Mesothelial cell of epicardium (in vitro differentiated cells): ENCODE measurements around the gene PCCA. TPM values are rescaled to one million over a fixed set of nuclear protein-coding genes. Genes with fewer than 3 reads are reported as not detected.

Experiments used
- DNase-seq, 2 experiments: peaks; one replicate each; pipeline ENCODE4 v3.0.0; 2021; ENCODE audit warnings: low spot score in 2 of 2; ENCODE audit not compliant: unreplicated experiment in 2 of 2
- H3K27ac Mint-ChIP-seq: 2 replicates; pipeline ENCODE4 v1.8.0; 2021; ENCODE audit warnings: mixed read lengths
- H3K27me3 Mint-ChIP-seq: 2 replicates; pipeline ENCODE4 v1.8.0; 2021; ENCODE audit warnings: low read depth, mixed read lengths
- H3K36me3 Mint-ChIP-seq: 2 replicates; pipeline ENCODE4 v1.8.0; 2021; ENCODE audit warnings: mixed read lengths
- H3K4me1 Mint-ChIP-seq: 2 replicates; pipeline ENCODE4 v1.8.0; 2021; ENCODE audit warnings: mixed read lengths
- H3K4me3 Mint-ChIP-seq: 2 replicates; pipeline ENCODE4 v1.8.0; 2021; ENCODE audit warnings: mild to moderate bottlenecking, moderate library complexity, mixed read lengths
- H3K9me3 Mint-ChIP-seq: 2 replicates; pipeline ENCODE4 v1.8.0; 2021; ENCODE audit warnings: mixed read lengths
- total RNA-seq: library from RNA; stranded (reverse); gene quantifications from 3 replicates; pipeline ENCODE4 v1.2.1, GENCODE V29; 2021
- TF ChIP-seq, protein P1 (sequence below): fragments of 200-600 bp; sonication (generic); IDR thresholded peaks from one replicate; pipeline ENCODE4 v1.5.0; 2021; ENCODE audit warnings: antibody characterized with exemption; ENCODE audit not compliant: unreplicated experiment

PCCA gene
- total RNA-seq, 1 donor from 2014 or later: 41.6 TPM

GRCh38 chr13:100197591-100198365 lies 108.9 kb downstream of the PCCA start:
- Mint-ChIP-seq H3K27me3 (no peaks in the 10 kb centered on the region), H3K36me3 (peaks cover 13% of the 10 kb centered on the region), H3K9me3 (peaks cover 9% of the 10 kb centered on the region), H3K4me1 (no peaks in the 10 kb centered on the region), H3K27ac (no peak overlapping the region), H3K4me3 (no peak overlapping the region)
- no peak for DNase-seq
- TF ChIP-seq, protein P1, sequence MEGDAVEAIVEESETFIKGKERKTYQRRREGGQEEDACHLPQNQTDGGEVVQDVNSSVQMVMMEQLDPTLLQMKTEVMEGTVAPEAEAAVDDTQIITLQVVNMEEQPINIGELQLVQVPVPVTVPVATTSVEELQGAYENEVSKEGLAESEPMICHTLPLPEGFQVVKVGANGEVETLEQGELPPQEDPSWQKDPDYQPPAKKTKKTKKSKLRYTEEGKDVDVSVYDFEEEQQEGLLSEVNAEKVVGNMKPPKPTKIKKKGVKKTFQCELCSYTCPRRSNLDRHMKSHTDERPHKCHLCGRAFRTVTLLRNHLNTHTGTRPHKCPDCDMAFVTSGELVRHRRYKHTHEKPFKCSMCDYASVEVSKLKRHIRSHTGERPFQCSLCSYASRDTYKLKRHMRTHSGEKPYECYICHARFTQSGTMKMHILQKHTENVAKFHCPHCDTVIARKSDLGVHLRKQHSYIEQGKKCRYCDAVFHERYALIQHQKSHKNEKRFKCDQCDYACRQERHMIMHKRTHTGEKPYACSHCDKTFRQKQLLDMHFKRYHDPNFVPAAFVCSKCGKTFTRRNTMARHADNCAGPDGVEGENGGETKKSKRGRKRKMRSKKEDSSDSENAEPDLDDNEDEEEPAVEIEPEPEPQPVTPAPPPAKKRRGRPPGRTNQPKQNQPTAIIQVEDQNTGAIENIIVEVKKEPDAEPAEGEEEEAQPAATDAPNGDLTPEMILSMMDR: no peak

DNA sequence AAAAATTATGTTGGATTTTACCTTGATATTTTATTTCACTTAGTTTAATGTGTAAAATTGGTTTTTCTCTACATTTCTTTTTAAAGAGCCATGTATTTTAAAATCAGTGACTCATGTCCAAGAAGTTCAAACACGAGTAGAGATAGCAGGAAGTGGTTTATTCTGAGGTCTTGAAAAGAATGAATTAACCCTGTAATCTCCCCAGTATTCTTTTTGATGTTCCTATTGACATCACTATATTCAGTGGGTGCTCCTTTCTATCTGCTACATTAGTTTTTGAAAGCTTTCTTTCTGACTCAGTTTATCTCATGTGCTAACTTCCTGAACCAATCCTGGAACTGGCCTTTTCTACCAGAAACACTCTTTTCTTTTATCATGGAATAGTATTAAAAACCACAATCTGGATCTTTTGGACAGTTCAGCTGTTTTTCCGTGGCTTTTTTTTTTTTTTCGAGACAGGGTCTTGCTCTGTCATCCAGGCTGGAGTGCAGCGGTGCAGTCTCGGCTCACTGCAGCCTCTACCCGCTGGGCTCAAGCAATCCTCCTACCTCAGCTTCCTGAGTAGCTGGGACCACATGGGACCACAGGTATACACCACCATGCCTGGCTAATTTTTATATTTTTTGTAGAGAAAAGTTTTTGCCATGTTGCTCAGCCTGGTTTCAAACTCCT lies 114.9 kb downstream of the PCCA start:
- TF ChIP-seq, protein P1: no peak
- H3K27me3 Mint-ChIP-seq: no peaks in the 10 kb centered on the region
- no peak for DNase-seq
- H3K36me3 Mint-ChIP-seq: peaks cover 18% of the 10 kb centered on the region
- peaks cover 9% of the 10 kb centered on the region for H3K9me3 Mint-ChIP-seq
- H3K4me3 Mint-ChIP-seq: no peak overlapping the region
- no peaks in the 10 kb centered on the region for H3K4me1 Mint-ChIP-seq
- no peak overlapping the region for H3K27ac Mint-ChIP-seq

DNA sequence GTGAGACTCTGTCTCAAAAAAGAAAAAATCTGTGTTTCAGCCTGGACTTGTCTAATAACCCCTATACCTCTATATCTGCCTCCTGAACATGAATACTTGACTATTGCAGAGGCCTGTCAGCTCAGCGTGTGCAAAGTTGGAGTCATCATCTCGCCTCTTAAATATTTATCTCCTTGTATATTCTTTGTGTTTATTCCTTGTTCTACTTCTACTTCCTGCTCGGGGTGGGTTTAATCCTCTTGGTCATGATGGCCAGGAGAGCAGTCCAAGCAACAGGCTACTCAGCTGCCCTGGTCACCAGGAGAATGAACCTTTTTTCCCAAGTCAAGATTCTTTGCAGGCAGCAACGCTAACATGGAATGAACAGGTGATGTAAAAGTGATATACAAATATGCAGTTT lies 119.1 kb downstream of the PCCA start:
- TF ChIP-seq, protein P1: no peak
- Mint-ChIP-seq H3K27ac (no peak overlapping the region), H3K4me3 (no peak overlapping the region), H3K9me3 (peaks cover 9% of the 10 kb centered on the region), H3K27me3 (no peaks in the 10 kb centered on the region), H3K4me1 (no peaks in the 10 kb centered on the region), H3K36me3 (peaks cover 33% of the 10 kb centered on the region)
- no peak for DNase-seq

DNA sequence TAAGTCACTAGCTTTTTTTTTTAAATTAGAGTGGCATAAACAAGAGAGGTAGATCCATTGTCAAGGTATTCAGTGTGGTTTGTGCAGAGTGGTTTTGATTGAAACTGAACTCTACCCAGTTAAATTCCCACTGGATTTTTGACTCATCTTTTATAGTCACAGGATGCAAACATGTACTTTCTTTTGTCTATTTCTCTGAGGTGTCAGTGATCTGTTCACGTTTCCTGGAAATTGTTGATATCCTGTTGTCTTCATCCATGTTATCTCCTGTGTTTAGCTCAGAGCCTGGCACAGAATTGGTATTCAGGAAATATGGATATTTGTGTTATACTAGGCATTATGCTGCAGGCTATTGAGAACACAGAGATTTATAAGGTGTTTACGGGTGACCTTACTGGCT lies 119.7 kb downstream of the PCCA start:
- no peak overlapping the region for H3K4me3 Mint-ChIP-seq
- peaks cover 37% of the 10 kb centered on the region for H3K36me3 Mint-ChIP-seq
- peaks cover 15% of the 10 kb centered on the region for H3K9me3 Mint-ChIP-seq
- H3K4me1 Mint-ChIP-seq: no peaks in the 10 kb centered on the region
- DNase-seq: no peak
- H3K27me3 Mint-ChIP-seq: no peaks in the 10 kb centered on the region
- TF ChIP-seq, protein P1: no peak
- no peak overlapping the region for H3K27ac Mint-ChIP-seq

- TF ChIP-seq, protein P1: no peak
- no peaks in the 10 kb centered on the region for H3K27me3 Mint-ChIP-seq
These were observed 121.2 kb downstream of the PCCA start for GRCh38 chr13:100209857-100210825.

More at GRCh38 chr13:100209857-100210825, 121.2 kb downstream of the PCCA start:
- no peak for DNase-seq
- Mint-ChIP-seq H3K4me1 (no peaks in the 10 kb centered on the region), H3K27ac (no peak overlapping the region), H3K4me3 (no peak overlapping the region), H3K9me3 (peaks cover 27% of the 10 kb centered on the region), H3K36me3 (peaks cover 47% of the 10 kb centered on the region)
